Measurements from ENCODE around the gene SELPLG.

DNA sequence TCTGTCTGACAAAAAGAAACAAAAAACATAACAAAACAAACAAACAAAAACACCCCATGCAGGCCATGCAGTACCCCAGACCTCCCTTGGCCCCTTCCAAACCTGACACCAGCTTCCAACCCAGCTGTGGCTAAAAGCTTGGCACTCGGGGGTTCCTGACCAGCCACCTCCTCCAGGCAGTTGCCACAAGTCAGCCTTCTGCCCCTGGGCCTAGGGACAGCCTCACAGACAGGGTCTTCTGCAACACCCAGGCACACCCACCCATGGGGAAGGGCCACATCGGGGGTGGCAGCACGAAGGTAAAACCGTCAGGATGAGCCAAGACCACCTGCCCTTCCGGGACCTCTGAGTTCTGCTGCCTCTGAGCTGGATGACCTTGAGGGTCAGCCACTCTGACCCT, 25.1 kb downstream of the SELPLG start:
- no peak for TF ChIP-seq CTCF (IDR thresholded peaks at IDR 0.05; ENCODE audit: low read depth, low read length, missing input control)
- TF ChIP-seq RAD21 (IDR thresholded peaks at IDR 0.05), result no peak
- TF ChIP-seq EGR1 (IDR thresholded peaks at IDR 0.05; ENCODE audit: low read depth in 2 of 2), result no peak
- TF ChIP-seq SP1 (IDR thresholded peaks at IDR 0.05), result no peak
- TF ChIP-seq YY1 (IDR thresholded peaks at IDR 0.05), result no peak
- TF ChIP-seq JUND (IDR thresholded peaks at IDR 0.05), result no peak
- no peak for TF ChIP-seq REST (IDR thresholded peaks at IDR 0.05)
- no peak for TF ChIP-seq TAF1 (conservative IDR thresholded peaks at IDR 0.05)
- TF ChIP-seq FOXA1 (IDR thresholded peaks at IDR 0.05), result no peak
- no peak for TF ChIP-seq NR2F2 (IDR thresholded peaks at IDR 0.05)
- TF ChIP-seq, protein P1, sequence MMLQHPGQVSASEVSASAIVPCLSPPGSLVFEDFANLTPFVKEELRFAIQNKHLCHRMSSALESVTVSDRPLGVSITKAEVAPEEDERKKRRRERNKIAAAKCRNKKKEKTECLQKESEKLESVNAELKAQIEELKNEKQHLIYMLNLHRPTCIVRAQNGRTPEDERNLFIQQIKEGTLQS (IDR thresholded peaks at IDR 0.05), result no peak
- no peak for TF ChIP-seq ZBTB33 (IDR thresholded peaks at IDR 0.05)
- TF ChIP-seq FOXA2 (IDR thresholded peaks at IDR 0.05), result no peak

All from liver (tissue), 3 donors.